IMR-90 (cell line): ENCODE data around the gene KIF1A. TPM values are rescaled to one million over a fixed set of nuclear protein-coding genes. Genes with fewer than 3 reads are reported as not detected.

Experiments used
- ATAC-seq: fragments of 200-7000 bp; cut with Tn5 transposase; 2 replicates; pipeline ENCODE4 v1.9.1; 2020; ENCODE audit warnings: low read depth, mild to moderate bottlenecking, moderate library complexity
- BruUV-seq: library from RNA; stranded (reverse); fragments of 400-500 nt; replicated peaks from 2 replicates; lab custom pipeline; 2021; lab: Mats Ljungman, UMichigan
- CTCF ChIA-PET: fragments of 300-600 bp; formaldehyde crosslinking; extraction: SDS; loops from one replicate; lab custom pipeline; 2021; ENCODE audit warnings: antibody characterized with exemption; lab: Yijun Ruan, JAX
- POLR2A ChIA-PET: fragments of 300-600 bp; sonication (Branson Sonifier 250); formaldehyde crosslinking; loops from one replicate; lab custom pipeline; 2022; ENCODE audit warnings: antibody characterized with exemption; ENCODE audit not compliant: unreplicated experiment; lab: Charles Lee
- DNase-seq: peaks from one replicate; pipeline ENCODE4 v3.0.0; 2013
- H2AFZ ChIP-seq: replicated peaks from 2 replicates; pipeline ENCODE3; 2013; ENCODE audit warnings: low read length, mild to moderate bottlenecking; ENCODE audit not compliant: poor library complexity
- H2AK5ac ChIP-seq: 2 replicates; pipeline ENCODE4 v1.6.1; 2013; ENCODE audit warnings: low read depth, low read length, inconsistent platforms
- H2AK9ac ChIP-seq: replicated peaks from 2 replicates; pipeline ENCODE3; 2013; ENCODE audit warnings: mild to moderate bottlenecking, low read depth, low read length, moderate library complexity; ENCODE audit not compliant: poor library complexity
- H2BK120ac ChIP-seq: 2 replicates; pipeline ENCODE4 v1.6.1; 2013; ENCODE audit warnings: low read depth, low read length, inconsistent platforms
- H2BK15ac ChIP-seq: 3 replicates; pipeline ENCODE4 v1.6.1; 2013; ENCODE audit warnings: low read depth, low read length, inconsistent platforms
- H2BK20ac ChIP-seq: 2 replicates; pipeline ENCODE4 v1.6.1; 2013; ENCODE audit warnings: low read depth, mild to moderate bottlenecking, inconsistent platforms, low read length, moderate library complexity
- H2BK5ac ChIP-seq: 2 replicates; pipeline ENCODE4 v1.6.1; 2013; ENCODE audit warnings: mild to moderate bottlenecking, low read depth, low read length, inconsistent platforms; ENCODE audit not compliant: poor library complexity, severe bottlenecking
- H3K14ac ChIP-seq: replicated peaks from 2 replicates; pipeline ENCODE4 v1.6.1; 2013; ENCODE audit warnings: low read depth, low read length, inconsistent platforms
- H3K18ac ChIP-seq: 2 replicates; pipeline ENCODE4 v1.6.1; 2013; ENCODE audit warnings: low read depth, low read length, control low read depth
- H3K23ac ChIP-seq: 2 replicates; pipeline ENCODE4 v1.6.1; 2013; ENCODE audit warnings: low read depth, low read length, inconsistent platforms
- H3K27ac ChIP-seq: 2 replicates; pipeline ENCODE4 v1.5.1; 2013; ENCODE audit warnings: mild to moderate bottlenecking, control low read depth, low read length; ENCODE audit not compliant: insufficient read depth
- H3K27me3 ChIP-seq: 2 replicates; pipeline ENCODE4 v1.6.1; 2013; ENCODE audit warnings: low read length; ENCODE audit not compliant: control insufficient read depth, insufficient read depth
- H3K36me3 ChIP-seq: 2 replicates; pipeline ENCODE4 v1.6.1; 2013; ENCODE audit warnings: low read length, mixed read lengths; ENCODE audit not compliant: control insufficient read depth, insufficient read depth
- H3K4ac ChIP-seq: 2 replicates; pipeline ENCODE4 v1.6.1; 2013; ENCODE audit warnings: low read depth, low read length, inconsistent platforms
- H3K4me1 ChIP-seq: 2 replicates; pipeline ENCODE4 v1.6.1; 2013; ENCODE audit warnings: low read length, mixed read lengths; ENCODE audit not compliant: control insufficient read depth, insufficient read depth
- H3K4me2 ChIP-seq: 2 replicates; pipeline ENCODE4 v1.6.1; 2013; ENCODE audit warnings: low read depth, mild to moderate bottlenecking, control low read depth, low read length, moderate library complexity
- H3K4me3 ChIP-seq: 2 replicates; pipeline ENCODE4 v1.5.1; 2013; ENCODE audit warnings: low read depth, mild to moderate bottlenecking, control low read depth, low read length, moderate library complexity; ENCODE audit not compliant: insufficient read depth
- H3K56ac ChIP-seq: 2 replicates; pipeline ENCODE4 v1.6.1; 2013; ENCODE audit warnings: low read length, inconsistent platforms; ENCODE audit not compliant: insufficient read depth; ENCODE audit errors: extremely low read depth
- H3K79me1 ChIP-seq, 2 experiments: 2 replicates each; pipeline ENCODE4 v1.6.1; 2013; ENCODE audit warnings: low read length in 2 of 2, inconsistent platforms in 1 of 2, low read depth in 1 of 2
- H3K9ac ChIP-seq: 2 replicates; pipeline ENCODE4 v1.6.1; 2013; ENCODE audit warnings: low read depth, low read length, control low read depth
- H3K9me1 ChIP-seq: 2 replicates; pipeline ENCODE4 v1.6.1; 2013; ENCODE audit warnings: low read length, inconsistent platforms; ENCODE audit not compliant: insufficient read depth
- H3K9me3 ChIP-seq: 2 replicates; pipeline ENCODE4 v1.6.1; 2013; ENCODE audit warnings: low read length; ENCODE audit not compliant: control insufficient read depth, insufficient read depth
- H4K20me1 ChIP-seq: 2 replicates; pipeline ENCODE4 v1.6.1; 2013; ENCODE audit warnings: low read length, inconsistent platforms; ENCODE audit not compliant: insufficient read depth
- H4K5ac ChIP-seq: 2 replicates; pipeline ENCODE4 v1.6.1; 2013; ENCODE audit warnings: mild to moderate bottlenecking, low read depth, low read length, control low read depth
- H4K8ac ChIP-seq, 2 experiments: 2 replicates each; pipeline ENCODE4 v1.6.1; 2013; ENCODE audit warnings: low read depth in 2 of 2, low read length in 2 of 2, control low read depth in 1 of 2, inconsistent platforms in 1 of 2
- H4K91ac ChIP-seq: 2 replicates; pipeline ENCODE4 v1.6.1; 2013; ENCODE audit warnings: low read depth, low read length, inconsistent platforms; ENCODE audit not compliant: insufficient read depth
- MAZ ChIP-seq: IDR thresholded peaks from 2 replicates; pipeline ENCODE4 v1.6.1; 2012; ENCODE audit warnings: low read depth, mild to moderate bottlenecking, low read length, improper control_type of control experiment, moderate library complexity, borderline replicate concordance
- RCOR1 ChIP-seq: IDR thresholded peaks from 2 replicates; pipeline ENCODE4 v1.6.1; 2012; ENCODE audit warnings: mild to moderate bottlenecking, low read length, improper control_type of control experiment; ENCODE audit not compliant: insufficient replicate concordance
- WGBS, 2 experiments: methylation state at CpG; one replicate each; pipeline versions ENCODE4 v1.1.5 to v1.1.7; 2013; ENCODE audit warnings: missing lambda C conversion rate in 2 of 2; ENCODE audit not compliant: insufficient read length in 1 of 2; ENCODE audit errors: extremely low coverage in 2 of 2; 5-methylcytosine and 5-hydroxymethylcytosine counted together
- dilution Hi-C: fragments of 300-500 bp; cut with HindIII; formaldehyde crosslinking; loops from one replicate; pipeline ENCODE4 v1.14.3; 2018; ENCODE audit warnings: low sequenced_read_pairs; ENCODE audit not compliant: unreplicated experiment
- in situ Hi-C: fragments of 300-500 bp; cut with MboI; formaldehyde crosslinking; loops from 3 replicates; pipeline ENCODE4 v1.14.3; 2019; ENCODE audit warnings: low sequenced_read_pairs, inconsistent platforms, mixed read lengths
- intact Hi-C: fragments of 100-400 bp; cut with micrococcal nuclease; formaldehyde crosslinking; loops from 2 replicates; pipeline ENCODE4 v1.10.0; 2022
- polyA plus RNA-seq, 3 experiments: library from polyadenylated mRNA; depleted of rRNA; stranded (reverse); fragments of >200 nt; gene quantifications; 2 replicates each; pipeline ENCODE4 v1.2.3, GENCODE V29; 2012; ENCODE audit warnings: low replicate concordance in 1 of 3
- total RNA-seq: library from RNA; depleted of rRNA; stranded (reverse); fragments of >200 nt; gene quantifications from 2 replicates; pipeline ENCODE4 v1.2.3, GENCODE V29; 2012
- TF ChIP-seq, protein P1 (sequence below): conservative IDR thresholded peaks from 2 replicates; pipeline ENCODE4 v1.5.1; 2012; ENCODE audit warnings: mild to moderate bottlenecking, low read depth, low read length, improper control_type of control experiment

KIF1A gene
- total and polyA plus RNA-seq, 2 of the 4 experiments (the other 2 are of a cell fraction): under 0.01 TPM; not detected in 1

DNA sequence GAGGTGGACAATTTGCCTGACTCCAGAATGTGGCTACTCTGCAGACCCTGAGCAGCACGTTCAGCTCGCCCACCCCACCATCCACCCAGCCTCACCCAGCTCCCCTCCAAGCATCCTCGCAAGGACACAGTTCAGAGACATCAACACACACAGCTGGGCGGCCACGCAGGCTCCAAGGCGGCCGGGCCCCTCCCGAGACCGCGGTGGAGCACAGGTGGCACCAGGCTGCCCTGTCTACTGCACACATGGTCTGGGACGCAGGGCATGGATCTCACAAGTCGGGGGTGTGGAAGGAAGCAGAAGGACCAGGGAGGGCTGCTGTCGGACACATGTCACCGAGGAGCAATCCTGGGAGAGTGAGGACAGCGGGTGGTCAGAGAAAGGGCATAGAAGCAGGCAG, 92.1 kb downstream of the KIF1A start:
- Histone ChIP-seq H2BK120ac (no peak overlapping the region), H2AFZ (no peak overlapping the region), H2BK20ac (no peak overlapping the region), H3K9me1 (no peaks in the 10 kb centered on the region), H2AK5ac (no peak overlapping the region), H3K27me3 (peaks cover 33% of the 10 kb centered on the region), H3K14ac (no peak overlapping the region), H3K4me3 (no peak overlapping the region), H3K56ac (no peak overlapping the region), H4K20me1 (no peaks in the 10 kb centered on the region; the same call in 1 of the 2 replicates), H4K8ac (no peak overlapping the region), H3K36me3 (no peaks in the 10 kb centered on the region), H3K18ac (no peak overlapping the region), H4K91ac (no peak overlapping the region), H2BK15ac (no peak overlapping the region), H4K5ac (no peak overlapping the region), H2AK9ac (no peak overlapping the region), H2BK5ac (no peak overlapping the region), H3K4me2 (no peak overlapping the region), H3K79me1 (no peaks in the 10 kb centered on the region), H3K9me3 (no peaks in the 10 kb centered on the region), H3K27ac (no peak overlapping the region), H3K4ac (no peak overlapping the region), H3K4me1 (no peaks in the 10 kb centered on the region; the same call in 1 of the 2 replicates), H3K9ac (no peak overlapping the region), H3K23ac (no peak overlapping the region)
- ChIA-PET POLR2A (no interaction called here), CTCF (no interaction called here)
- intact Hi-C loops (no loop called here), in situ Hi-C loops (no loop called here), dilution Hi-C loops (no loop called here)
- BruUV-seq: no TSS peak
- DNase-seq (no peak), ATAC-seq (no peak)
- WGBS, 2 experiments: 54% methylated on average over 5 of the region's 15 CpGs; no CpG with 5 or more reads in 1 of the 2 experiments
- no peak for TF ChIP-seq MAZ
- no peak for TF ChIP-seq RCOR1
- TF ChIP-seq, protein P1, sequence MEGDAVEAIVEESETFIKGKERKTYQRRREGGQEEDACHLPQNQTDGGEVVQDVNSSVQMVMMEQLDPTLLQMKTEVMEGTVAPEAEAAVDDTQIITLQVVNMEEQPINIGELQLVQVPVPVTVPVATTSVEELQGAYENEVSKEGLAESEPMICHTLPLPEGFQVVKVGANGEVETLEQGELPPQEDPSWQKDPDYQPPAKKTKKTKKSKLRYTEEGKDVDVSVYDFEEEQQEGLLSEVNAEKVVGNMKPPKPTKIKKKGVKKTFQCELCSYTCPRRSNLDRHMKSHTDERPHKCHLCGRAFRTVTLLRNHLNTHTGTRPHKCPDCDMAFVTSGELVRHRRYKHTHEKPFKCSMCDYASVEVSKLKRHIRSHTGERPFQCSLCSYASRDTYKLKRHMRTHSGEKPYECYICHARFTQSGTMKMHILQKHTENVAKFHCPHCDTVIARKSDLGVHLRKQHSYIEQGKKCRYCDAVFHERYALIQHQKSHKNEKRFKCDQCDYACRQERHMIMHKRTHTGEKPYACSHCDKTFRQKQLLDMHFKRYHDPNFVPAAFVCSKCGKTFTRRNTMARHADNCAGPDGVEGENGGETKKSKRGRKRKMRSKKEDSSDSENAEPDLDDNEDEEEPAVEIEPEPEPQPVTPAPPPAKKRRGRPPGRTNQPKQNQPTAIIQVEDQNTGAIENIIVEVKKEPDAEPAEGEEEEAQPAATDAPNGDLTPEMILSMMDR: no peak
